ENCODE measurements around the gene IFT25. TPM values are rescaled to one million over a fixed set of nuclear protein-coding genes. Genes with fewer than 3 reads are reported as not detected.
A peak's percentile ranks its signal among the peaks of the same experiment; 100 is the strongest.
"Not testable (repeated sequence)": the region's sequence is repeated elsewhere in the genome, so short reads cannot be mapped to it uniquely, and the experiment has no call there.

IFT25 gene
- total RNA-seq (2014; rRNA removed) = 43.3 and 46.4 TPM in 2 replicates
- 52.4 TPM for polyA plus RNA-seq (2012)

- peak; percentile 94 for DNase-seq (ENCODE audit: low read depth)
Measured at GRCh38 chr1:53945433-53946251, at the start of gene IFT25. IFT25 (minus strand) TSS chr1:53945699; CDS start chr1:53940082, 5,617 bp downstream.

- DNase-seq (ENCODE audit: low read depth) = not testable (repeated sequence)
Measured at GRCh38 chr1:53994516-53994915, 49.0 kb upstream of the IFT25 start.

- no peak for DNase-seq (ENCODE audit: low read depth)
Measured at GRCh38 chr1:53992085-53992874, 46.8 kb upstream of the IFT25 start.

- DNase-seq (ENCODE audit: low read depth) = peak; percentile 13
Measured at GRCh38 chr1:53987880-53988279, 42.4 kb upstream of the IFT25 start.

DNA sequence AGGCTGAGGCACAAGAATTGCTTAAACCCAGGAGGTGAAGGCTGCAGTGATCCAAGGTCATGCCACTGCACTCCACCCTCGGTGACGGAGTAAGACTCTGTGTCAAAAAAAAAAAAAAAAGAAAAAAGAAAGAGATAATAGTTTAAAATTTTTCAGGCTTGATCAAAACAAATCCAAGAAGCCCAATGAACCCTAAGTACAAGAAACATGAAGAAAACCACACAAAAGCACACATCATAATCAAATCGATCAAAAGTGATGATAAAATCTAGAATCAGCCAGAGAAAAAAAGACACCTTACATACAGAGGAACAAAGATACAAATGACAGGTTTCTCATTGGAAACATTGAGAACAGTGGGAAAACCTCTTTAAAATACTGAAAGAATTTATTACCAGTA lies 41.0 kb upstream of the IFT25 start:
- DNase-seq (ENCODE audit: low read depth) = no peak

GRCh38 chr1:53984726-53985125 lies 39.2 kb upstream of the IFT25 start:
- no peak for DNase-seq (ENCODE audit: low read depth)

DNA sequence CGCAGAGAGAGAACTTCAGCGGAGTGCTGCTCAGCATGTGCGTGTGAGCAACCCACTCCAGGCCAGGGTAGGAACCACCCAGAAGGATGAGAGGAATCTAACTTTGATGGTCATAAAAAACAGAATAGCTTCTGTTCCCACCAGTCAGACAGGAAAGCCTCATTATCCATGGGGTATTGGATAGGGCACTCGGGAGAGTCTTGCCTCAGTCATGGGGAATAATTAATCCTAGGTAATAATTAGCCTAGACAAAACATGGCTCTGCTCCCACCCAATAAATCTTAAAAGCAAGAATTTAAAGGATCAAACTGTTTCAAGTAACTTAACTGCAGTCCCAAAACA lies 37.2 kb upstream of the IFT25 start:
- no peak for DNase-seq (ENCODE audit: low read depth)

DNA sequence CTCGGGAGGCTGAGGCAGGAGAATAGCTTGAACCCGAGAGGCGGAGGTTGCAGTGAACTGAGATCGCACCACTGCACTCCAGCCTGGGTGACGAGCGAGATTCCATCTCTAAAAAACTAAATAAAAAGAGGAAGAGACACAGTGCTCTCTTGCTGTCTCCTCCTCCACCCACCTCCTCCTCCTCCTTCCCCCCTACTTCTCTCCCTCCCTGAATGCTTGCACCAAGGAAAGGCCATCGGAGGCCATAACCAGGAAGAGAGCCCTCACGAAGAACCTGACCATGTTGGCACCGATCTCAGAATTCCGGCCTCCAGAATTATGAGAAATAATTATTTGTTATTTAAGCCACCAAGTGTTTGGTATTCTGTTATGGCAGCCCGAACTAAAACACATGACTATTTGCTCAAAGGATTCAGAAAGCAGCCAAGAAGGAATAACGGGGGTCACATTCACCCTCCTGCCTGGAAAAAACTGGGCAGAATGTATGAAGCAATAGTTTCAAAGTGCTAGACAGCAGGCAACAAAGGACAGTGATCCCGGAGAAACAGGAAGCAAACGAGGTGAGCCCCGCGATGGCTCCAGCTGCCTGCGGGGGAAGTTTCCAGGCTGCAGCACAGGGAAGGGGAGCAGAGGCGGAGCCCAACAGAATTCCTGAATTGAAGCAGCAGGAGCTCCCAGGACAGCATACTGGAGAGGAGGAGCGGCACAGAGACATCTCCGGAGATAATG lies 36.7 kb upstream of the IFT25 start:
- DNase-seq (ENCODE audit: low read depth) = peak; percentile 62

DNA sequence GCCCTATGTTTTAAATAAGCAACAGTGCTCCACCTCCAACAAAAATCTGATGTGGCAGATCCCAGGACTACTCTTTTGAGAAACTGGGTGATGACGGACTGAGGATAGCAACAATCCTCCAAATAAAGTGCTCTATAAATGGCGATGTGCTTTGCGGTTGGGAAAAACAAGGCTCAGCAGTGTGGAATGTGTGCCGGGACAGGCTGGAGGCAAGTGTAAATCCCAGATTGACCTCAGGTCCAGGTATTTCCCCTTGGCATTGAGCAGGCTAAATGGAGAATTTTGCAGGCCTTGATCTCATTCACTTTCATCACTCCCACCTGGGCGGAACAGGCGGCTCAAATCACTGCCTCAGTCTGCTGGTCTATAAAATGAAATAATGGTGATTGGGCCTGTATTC lies 35.7 kb upstream of the IFT25 start:
- no peak for DNase-seq (ENCODE audit: low read depth)

DNA sequence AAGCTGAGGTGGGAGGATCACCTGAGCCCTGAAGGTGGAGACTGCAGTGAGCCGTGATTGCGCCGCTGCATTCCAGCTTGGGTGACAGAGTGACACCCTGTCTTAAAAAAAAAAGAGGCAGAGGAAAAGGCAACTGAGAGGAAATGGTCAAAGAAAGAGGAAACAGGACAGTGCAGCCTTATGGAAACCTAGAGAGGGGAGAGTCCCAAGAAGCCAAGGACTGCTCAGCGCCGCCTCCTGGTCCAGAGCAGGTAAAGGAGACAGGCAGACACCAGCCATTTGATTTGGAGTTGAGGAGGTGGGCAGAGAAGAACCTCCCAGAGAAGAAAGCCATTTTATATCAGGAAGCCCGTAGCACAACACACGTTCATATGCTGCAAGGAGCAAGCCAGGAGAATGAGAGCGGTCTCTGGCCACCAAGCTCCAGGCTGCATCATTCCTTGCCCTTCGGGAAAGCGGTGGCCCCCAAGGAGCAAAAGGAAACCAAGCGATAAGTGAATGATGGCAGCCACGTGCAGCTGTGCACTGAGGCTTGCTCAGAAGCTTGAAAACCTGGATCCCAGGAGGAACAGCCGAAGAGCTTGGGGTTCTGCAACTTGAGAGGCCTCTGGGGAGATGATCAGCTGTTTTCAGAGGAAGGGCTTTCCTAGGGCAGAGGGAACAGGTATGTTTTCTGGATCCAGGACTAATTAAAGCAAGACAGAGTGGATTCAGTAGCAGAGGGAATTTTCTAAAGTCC lies 34.4 kb upstream of the IFT25 start:
- peak; percentile 19 for DNase-seq (ENCODE audit: low read depth)

DNA sequence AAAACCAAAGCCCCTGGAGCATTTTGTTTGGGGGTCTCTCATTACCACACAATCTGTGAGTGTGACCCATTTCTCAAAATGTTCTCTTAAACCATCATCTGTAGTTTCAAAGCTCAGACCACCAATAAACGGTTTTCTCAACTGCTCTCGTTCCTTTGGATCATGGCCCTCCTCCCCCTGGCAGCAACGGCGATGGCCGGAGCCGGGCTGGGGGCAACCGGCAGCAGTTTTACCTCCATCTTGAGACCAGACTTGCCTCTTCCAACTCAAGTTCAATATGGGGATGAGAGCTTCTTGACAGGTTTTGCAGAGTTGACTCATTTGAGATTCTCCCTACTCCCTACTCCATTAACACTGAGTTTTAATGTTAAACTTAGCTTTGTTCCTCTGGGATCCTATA lies 30.4 kb upstream of the IFT25 start:
- no peak for DNase-seq (ENCODE audit: low read depth)

DNA sequence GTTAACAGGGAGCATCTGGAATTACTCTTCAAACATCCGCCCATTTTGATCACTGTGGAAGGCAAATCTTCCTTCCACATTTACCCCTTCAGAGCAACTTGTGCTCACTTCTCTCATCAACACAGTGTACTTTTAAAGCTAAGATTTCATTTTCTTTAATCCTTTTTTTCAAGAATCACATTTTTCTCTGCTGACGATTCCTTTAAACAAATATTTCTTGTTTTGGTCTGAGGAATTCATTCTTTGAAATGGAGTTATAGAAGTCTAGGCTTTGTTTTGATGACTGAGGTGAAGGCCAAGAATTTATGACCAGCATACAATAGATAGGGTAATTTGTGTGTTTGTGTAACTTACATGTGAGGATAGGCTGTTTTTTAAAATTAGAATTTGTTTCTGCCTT lies 26.2 kb upstream of the IFT25 start:
- DNase-seq (ENCODE audit: low read depth) = no peak

- not testable (repeated sequence) for DNase-seq (ENCODE audit: low read depth)
Measured at GRCh38 chr1:53969323-53969722, 23.8 kb upstream of the IFT25 start.

GRCh38 chr1:53968125-53968513 lies 22.6 kb upstream of the IFT25 start:
- DNase-seq (ENCODE audit: low read depth) = no peak

GRCh38 chr1:53967409-53968124 lies 22.1 kb upstream of the IFT25 start:
- DNase-seq (ENCODE audit: low read depth) = no peak

DNA sequence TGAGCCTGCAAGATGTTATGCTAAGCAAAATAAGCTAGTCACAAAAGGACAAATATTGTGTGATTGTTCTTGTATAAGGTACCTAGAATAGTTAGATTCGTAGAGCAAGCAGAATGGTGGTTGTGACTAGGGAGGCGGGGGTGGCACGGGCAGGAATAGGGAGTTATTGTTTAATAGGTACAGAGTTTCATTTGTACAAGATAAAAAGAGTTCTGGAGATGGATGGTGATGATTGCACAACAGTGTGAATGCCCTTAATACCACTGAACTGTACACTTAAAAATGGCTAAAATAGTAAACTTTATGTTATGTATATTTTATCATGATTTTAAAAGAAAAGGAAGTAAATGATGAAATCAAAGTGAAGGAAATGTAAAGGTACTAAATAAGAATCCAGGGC lies 21.3 kb upstream of the IFT25 start:
- no peak for DNase-seq (ENCODE audit: low read depth)

DNA sequence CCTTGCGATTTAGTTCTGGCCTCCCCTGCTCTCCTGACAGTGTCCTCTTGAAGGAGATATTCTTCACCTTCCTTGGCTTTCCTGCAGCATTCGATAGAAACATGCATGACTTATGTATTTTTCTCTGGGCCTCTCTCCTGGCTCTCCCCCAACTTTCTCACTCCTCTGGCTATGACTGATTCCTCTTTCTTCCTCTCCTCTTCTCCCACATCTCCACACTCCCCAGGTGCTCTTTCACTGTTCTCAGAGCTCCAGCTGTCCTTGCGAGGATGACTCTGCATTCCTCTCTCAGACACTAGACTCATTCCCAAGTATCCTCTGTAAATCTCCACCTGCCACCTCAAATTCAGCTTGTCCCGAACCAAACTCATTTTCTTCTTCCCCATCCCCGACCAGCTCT lies 18.6 kb upstream of the IFT25 start:
- DNase-seq (ENCODE audit: low read depth) = no peak

DNA sequence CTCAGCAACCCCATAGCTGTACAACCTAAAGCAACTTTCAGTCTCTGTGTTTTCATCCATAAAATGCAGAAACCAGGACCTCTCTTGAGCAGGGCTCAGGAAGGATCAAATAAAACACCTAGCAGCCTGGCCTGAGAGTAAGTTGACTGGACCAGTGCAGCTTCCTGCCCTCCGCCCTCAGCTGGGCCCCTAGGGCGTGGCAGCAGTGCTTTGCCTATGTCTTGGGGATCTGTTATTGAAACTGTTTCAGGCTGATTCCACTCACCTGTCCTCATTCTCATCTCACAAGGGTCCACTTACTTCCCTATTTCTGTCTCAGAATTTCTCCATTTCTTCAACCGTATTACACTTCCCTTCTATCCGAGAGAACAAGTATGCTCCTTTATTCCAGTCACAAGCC lies 18.0 kb upstream of the IFT25 start:
- no peak for DNase-seq (ENCODE audit: low read depth)

DNA sequence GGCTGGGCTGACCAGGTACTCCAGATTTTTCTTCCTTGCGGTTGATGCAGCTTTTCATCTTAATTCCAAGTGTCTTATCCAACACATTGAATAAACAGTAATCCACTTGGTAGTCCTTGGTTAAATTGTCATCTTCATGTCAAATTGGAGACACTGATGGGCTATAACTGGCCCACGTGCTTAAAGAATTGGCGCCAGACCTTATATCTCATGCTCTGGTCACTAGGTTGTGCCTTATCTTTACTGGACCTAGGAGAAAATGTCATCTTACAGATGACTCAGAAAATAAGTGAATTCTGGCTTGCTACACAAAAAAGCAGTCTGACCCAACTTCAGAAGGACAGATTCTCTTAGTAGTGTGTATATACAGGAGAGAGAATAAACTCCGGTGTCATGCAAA lies 16.9 kb upstream of the IFT25 start:
- DNase-seq (ENCODE audit: low read depth) = no peak

- peak; percentile 49 for DNase-seq (ENCODE audit: low read depth)
Measured at GRCh38 chr1:53959664-53960250, 14.3 kb upstream of the IFT25 start.
